ENCODE measurements around the gene MIOS. TPM values are rescaled to one million over a fixed set of nuclear protein-coding genes. Genes with fewer than 3 reads are reported as not detected.
A peak's percentile ranks its signal among the peaks of the same experiment; 100 is the strongest.

MIOS gene
- total and polyA plus RNA-seq, 2 of the 4 experiments (the other 2 are of a cell fraction), result 10.6 to 32.4 TPM

GRCh38 chr7:7579638-7580037 lies 13.0 kb downstream of the MIOS start:
- Histone ChIP-seq H4K91ac (ENCODE audit: insufficient read depth, low read depth, low read length) (no peak overlapping the region), H2BK20ac (ENCODE audit: low read depth, low read length) (no peak overlapping the region), H2AK5ac (ENCODE audit: low read depth, low read length) (no peak overlapping the region), H4K8ac (ENCODE audit: low read depth in 2 of 2, low read length in 2 of 2) (no peak overlapping the region), H3K4me1 (ENCODE audit: control insufficient read depth, insufficient read depth, low read length) (no peaks in the 10 kb centered on the region), H2AK9ac (replicated peaks; ENCODE audit: low read depth, low read length, poor library complexity) (no peak overlapping the region), H3K23ac (ENCODE audit: low read depth, low read length) (no peak overlapping the region), H2AFZ (replicated peaks; ENCODE audit: low read length, poor library complexity) (no peak overlapping the region), H2BK120ac (ENCODE audit: low read depth, low read length) (no peak overlapping the region), H3K9ac (ENCODE audit: low read depth, low read length) (no peak overlapping the region), H3K79me1 (ENCODE audit: low read depth in 1 of 2, low read length in 2 of 2) (peaks cover 2 to 6% of the 10 kb centered on the region in 2 experiments; a peak in 3 of 4 replicates), H3K4me3 (ENCODE audit: insufficient read depth, low read depth, low read length) (no peak overlapping the region), H3K27me3 (ENCODE audit: control insufficient read depth, insufficient read depth, low read length) (no peaks in the 10 kb centered on the region), H4K20me1 (ENCODE audit: insufficient read depth, low read length) (no peaks in the 10 kb centered on the region), H3K4ac (ENCODE audit: low read depth, low read length) (no peak overlapping the region), H3K18ac (ENCODE audit: low read depth, low read length) (no peak overlapping the region), H3K9me3 (ENCODE audit: control insufficient read depth, insufficient read depth, low read length) (no peaks in the 10 kb centered on the region), H2BK5ac (ENCODE audit: low read depth, low read length, poor library complexity, severe bottlenecking) (no peak overlapping the region), H3K36me3 (ENCODE audit: control insufficient read depth, insufficient read depth, low read length) (0 out of 2 replicates have a peak, but pooled peaks cover 1% of the 10 kb centered on the region), H3K9me1 (ENCODE audit: insufficient read depth, low read length) (no peaks in the 10 kb centered on the region), H3K14ac (replicated peaks; ENCODE audit: low read depth, low read length) (no peak overlapping the region), H3K56ac (ENCODE audit: extremely low read depth, insufficient read depth, low read length) (no peak overlapping the region), H3K4me2 (ENCODE audit: low read depth, low read length) (no peak overlapping the region), H3K27ac (ENCODE audit: insufficient read depth, low read length) (no peak overlapping the region), H2BK15ac (ENCODE audit: low read depth, low read length) (no peak overlapping the region), H4K5ac (ENCODE audit: low read depth, low read length) (no peak overlapping the region)
- ATAC-seq (ENCODE audit: low read depth), result no peak
- in situ Hi-C loops (cut with MboI; ENCODE audit: low sequenced_read_pairs), result no loop called here
- ChIA-PET CTCF (no interaction called here), POLR2A (ENCODE audit: unreplicated experiment) (no interaction called here)
- TF ChIP-seq CEBPB (IDR thresholded peaks at IDR 0.05; ENCODE audit: low read depth, low read length) (peak; percentile 81), POLR2A (IDR thresholded peaks at IDR 0.05; ENCODE audit: low read depth, low read length) (no peak), MAZ (IDR thresholded peaks at IDR 0.05; ENCODE audit: borderline replicate concordance, low read depth, low read length) (no peak)
- no CpG with 5 or more reads among the region's 3 CpGs for WGBS, 2 experiments (ENCODE audit: extremely low coverage in 2 of 2, insufficient read length in 1 of 2)
- no peak for DNase-seq
- dilution Hi-C loops (cut with HindIII; ENCODE audit: low sequenced_read_pairs, unreplicated experiment), result no loop called here
- intact Hi-C loops (cut with micrococcal nuclease), result no loop called here
- BruUV-seq (replicated peaks), result no TSS peak
